ENCODE results near the gene PPP1R9A.

Gene PPP1R9A

DNA sequence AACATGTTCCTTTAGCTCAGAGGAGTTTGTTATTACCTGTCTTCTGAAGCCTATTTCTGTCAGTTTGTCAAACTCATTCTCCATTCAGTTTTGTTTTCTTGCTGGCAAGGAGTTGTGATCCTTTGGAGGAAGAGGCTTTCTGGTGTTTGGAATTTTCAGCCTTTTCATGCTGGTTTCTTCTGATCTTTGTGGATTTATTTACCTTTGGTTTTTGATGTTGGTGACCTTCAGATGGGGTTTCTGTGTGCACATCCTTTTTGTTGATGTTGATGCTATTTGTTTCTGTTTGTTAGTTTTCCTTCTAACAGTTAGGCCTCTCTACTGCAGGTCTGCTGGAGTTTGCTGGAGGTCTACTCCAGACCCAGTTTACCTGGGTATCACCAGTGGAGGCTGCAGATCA lies 118.6 kb downstream of the PPP1R9A start:
- DNase-seq (ENCODE audit: low read depth, low spot score), result no peak
- POLR2A ChIA-PET, result no interaction called here
- TF ChIP-seq, protein P1, sequence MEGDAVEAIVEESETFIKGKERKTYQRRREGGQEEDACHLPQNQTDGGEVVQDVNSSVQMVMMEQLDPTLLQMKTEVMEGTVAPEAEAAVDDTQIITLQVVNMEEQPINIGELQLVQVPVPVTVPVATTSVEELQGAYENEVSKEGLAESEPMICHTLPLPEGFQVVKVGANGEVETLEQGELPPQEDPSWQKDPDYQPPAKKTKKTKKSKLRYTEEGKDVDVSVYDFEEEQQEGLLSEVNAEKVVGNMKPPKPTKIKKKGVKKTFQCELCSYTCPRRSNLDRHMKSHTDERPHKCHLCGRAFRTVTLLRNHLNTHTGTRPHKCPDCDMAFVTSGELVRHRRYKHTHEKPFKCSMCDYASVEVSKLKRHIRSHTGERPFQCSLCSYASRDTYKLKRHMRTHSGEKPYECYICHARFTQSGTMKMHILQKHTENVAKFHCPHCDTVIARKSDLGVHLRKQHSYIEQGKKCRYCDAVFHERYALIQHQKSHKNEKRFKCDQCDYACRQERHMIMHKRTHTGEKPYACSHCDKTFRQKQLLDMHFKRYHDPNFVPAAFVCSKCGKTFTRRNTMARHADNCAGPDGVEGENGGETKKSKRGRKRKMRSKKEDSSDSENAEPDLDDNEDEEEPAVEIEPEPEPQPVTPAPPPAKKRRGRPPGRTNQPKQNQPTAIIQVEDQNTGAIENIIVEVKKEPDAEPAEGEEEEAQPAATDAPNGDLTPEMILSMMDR (IDR thresholded peaks at IDR 0.05; ENCODE audit: insufficient read depth, low read length, missing control alignments), result no peak
- H3K4me3 ChIP-seq (ENCODE audit: low read depth, low read length), result no peak overlapping the region
- CTCF ChIA-PET, result no interaction called here

DNA sequence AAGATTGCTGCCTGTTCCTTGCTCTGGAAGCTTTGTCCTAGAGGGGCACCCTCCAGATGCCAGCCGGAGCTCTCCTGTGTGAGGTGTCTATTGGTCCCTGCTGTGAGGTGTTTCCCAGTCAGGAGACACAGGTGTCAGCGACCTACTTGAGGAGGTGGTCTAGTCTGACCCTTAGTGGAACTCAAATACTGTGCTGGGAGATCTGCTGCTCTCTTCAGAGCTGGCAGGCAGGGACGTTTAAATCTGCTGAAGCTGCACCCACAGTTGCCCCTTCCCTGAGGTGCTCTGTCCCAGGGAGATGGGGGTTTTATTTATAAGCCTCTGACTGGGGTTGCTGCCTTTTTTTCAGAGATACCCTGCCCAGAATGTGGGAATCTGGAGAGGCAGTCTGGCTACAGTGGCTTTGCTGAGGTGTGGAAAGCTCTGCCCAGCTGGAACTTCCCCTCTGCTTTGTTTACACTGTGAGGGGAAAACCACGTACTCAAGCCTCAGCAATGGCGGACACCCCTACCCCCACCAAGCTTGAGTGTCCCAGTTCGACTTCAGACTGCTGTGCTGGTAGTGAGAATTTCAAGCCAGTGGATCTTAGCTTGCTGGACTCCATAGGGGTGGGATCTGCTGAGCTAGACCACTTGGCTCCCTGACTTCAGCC lies 119.2 kb downstream of the PPP1R9A start:
- TF ChIP-seq, protein P1 (IDR thresholded peaks at IDR 0.05; ENCODE audit: insufficient read depth, low read length, missing control alignments), result no peak
- POLR2A ChIA-PET, result no interaction called here
- H3K4me3 ChIP-seq (ENCODE audit: low read depth, low read length), result no peak overlapping the region
- no peak for DNase-seq (ENCODE audit: low read depth, low spot score)
- CTCF ChIA-PET, result interaction anchor here (0.6 kb wide), 1 partner anchor 117 kb away, joined by 3 read pairs; no protein-coding TSS in a partner anchor

GRCh38 chr7:95027234-95027872 lies 120.0 kb downstream of the PPP1R9A start:
- DNase-seq (ENCODE audit: low read depth, low spot score), result no peak
- CTCF ChIA-PET, result interaction anchor here (0.6 to 0.7 kb wide), 2 partner anchors 118 to 394 kb away, joined by 3 read pairs; no protein-coding TSS in a partner anchor
- POLR2A ChIA-PET, result no interaction called here
- TF ChIP-seq, protein P1 (IDR thresholded peaks at IDR 0.05; ENCODE audit: insufficient read depth, low read length, missing control alignments), result no peak
- H3K4me3 ChIP-seq (ENCODE audit: low read depth, low read length), result no peak overlapping the region

DNA sequence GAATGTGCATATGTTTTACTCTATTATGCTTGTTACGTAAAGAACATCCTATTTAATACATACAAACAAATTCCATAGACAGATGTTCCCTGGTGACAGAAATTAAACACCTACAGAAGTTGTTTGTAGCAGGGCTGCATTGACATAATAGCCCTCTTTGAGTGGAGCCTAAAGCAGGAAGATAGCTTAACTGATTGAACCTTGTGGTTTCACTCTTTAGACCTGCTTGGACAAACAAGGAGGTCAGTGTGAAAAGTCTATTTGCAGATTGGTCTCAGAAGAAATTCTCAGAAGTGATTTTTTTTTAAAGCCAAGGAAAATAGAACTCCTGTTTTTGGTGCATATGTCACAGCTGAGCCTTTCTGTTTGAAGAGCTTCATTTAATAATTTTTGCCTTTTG lies 121.3 kb downstream of the PPP1R9A start:
- TF ChIP-seq, protein P1 (IDR thresholded peaks at IDR 0.05; ENCODE audit: insufficient read depth, low read length, missing control alignments), result no peak
- ChIA-PET POLR2A (no interaction called here), CTCF (no interaction called here)
- DNase-seq (ENCODE audit: low read depth, low spot score), result no peak
- no peak overlapping the region for H3K4me3 ChIP-seq (ENCODE audit: low read depth, low read length)

- ChIA-PET POLR2A (no interaction called here), CTCF (interaction anchor here (0.6 to 0.9 kb wide), 2 partner anchors 12 to 586 kb away, joined by 3 read pairs; no protein-coding TSS in a partner anchor)
- DNase-seq (ENCODE audit: low read depth, low spot score), result no peak
- no peak overlapping the region for H3K4me3 ChIP-seq (ENCODE audit: low read depth, low read length)
- TF ChIP-seq, protein P1 (IDR thresholded peaks at IDR 0.05; ENCODE audit: insufficient read depth, low read length, missing control alignments), result no peak
Measured at GRCh38 chr7:95035295-95035694, 127.9 kb downstream of the PPP1R9A start.

DNA sequence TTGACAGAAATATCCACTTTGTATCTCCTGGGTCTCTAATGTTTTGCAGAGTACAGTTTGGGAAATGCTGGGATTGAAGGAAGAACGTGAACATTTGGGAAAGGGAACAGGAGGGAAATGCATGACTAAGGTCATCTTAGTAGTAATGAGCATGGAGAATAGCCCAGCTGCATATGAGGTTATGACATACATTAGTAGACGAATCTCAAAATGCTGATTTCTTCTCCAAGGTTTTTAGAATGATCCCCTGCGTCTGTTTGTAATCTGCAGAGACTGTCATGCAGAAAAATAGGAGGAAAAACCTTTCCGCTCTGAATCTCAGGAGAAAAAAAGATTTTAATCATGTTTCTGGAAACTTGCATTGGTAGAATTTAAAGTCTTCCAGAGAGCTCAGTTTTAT lies 133.6 kb downstream of the PPP1R9A start:
- TF ChIP-seq, protein P1 (IDR thresholded peaks at IDR 0.05; ENCODE audit: insufficient read depth, low read length, missing control alignments), result no peak
- POLR2A ChIA-PET, result no interaction called here
- CTCF ChIA-PET, result no interaction called here
- H3K4me3 ChIP-seq (ENCODE audit: low read depth, low read length), result no peak overlapping the region
- DNase-seq (ENCODE audit: low read depth, low spot score), result no peak
